Fibroblast of lung (primary cell): ENCODE data around the gene GLRA1.

Experiments used
- EZH2 ChIP-seq: IDR thresholded peaks from 2 replicates; pipeline ENCODE4 v1.5.1; 2012; ENCODE audit warnings: low read length, control low read depth, mild to moderate bottlenecking; ENCODE audit errors: missing control alignments
- TF ChIP-seq, protein P1 (sequence below), 2 donors: IDR thresholded peaks in 1 of 2; conservative IDR thresholded peaks in 1 of 2; 1 replicate in 1 of 2; 2 replicates in 1 of 2; pipeline ENCODE4 v1.5.1; 2011 to 2012; ENCODE audit warnings: low read length in 2 of 2, control low read depth in 1 of 2, inconsistent platforms in 1 of 2, low read depth in 1 of 2, mild to moderate bottlenecking in 1 of 2

DNA sequence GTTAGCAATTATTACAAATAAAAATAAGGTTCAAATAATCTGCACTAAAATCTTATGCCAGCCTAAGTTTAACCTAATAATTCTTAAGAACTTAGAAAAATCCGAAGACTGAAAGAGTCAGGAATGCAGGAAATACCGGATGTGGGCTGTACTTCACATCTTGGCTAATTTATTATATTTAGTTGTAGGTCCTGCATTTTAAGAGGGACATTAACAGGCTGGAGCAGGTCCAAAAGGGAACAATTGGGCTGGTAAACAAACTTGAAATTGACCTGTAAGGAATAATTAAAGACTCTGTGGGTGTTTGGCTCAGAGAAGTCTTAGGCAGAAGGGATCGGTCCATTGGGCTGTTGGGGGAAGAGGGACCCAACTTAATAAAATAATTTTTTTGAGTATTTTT lies 18.4 kb downstream of the GLRA1 start:
- no peak for TF ChIP-seq EZH2
- TF ChIP-seq, protein P1, sequence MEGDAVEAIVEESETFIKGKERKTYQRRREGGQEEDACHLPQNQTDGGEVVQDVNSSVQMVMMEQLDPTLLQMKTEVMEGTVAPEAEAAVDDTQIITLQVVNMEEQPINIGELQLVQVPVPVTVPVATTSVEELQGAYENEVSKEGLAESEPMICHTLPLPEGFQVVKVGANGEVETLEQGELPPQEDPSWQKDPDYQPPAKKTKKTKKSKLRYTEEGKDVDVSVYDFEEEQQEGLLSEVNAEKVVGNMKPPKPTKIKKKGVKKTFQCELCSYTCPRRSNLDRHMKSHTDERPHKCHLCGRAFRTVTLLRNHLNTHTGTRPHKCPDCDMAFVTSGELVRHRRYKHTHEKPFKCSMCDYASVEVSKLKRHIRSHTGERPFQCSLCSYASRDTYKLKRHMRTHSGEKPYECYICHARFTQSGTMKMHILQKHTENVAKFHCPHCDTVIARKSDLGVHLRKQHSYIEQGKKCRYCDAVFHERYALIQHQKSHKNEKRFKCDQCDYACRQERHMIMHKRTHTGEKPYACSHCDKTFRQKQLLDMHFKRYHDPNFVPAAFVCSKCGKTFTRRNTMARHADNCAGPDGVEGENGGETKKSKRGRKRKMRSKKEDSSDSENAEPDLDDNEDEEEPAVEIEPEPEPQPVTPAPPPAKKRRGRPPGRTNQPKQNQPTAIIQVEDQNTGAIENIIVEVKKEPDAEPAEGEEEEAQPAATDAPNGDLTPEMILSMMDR (conservative IDR thresholded peaks at IDR 0.05 in 1 of 2, IDR thresholded peaks at IDR 0.05 in 1 of 2; ENCODE audit: low read depth in 1 of 2, low read length in 2 of 2): no peak
